GM12892 (cell line): ENCODE measurements around the gene CSNK1G2.

Experiments used
- POLR2A ChIP-seq: IDR thresholded peaks from 2 replicates; pipeline ENCODE4 v1.6.1; 2011; ENCODE audit warnings: low read depth, low read length, control low read depth
- POLR2AphosphoS5 ChIP-seq: IDR thresholded peaks from 2 replicates; pipeline ENCODE4 v1.6.1; 2011; ENCODE audit warnings: low read depth, low read length, control low read depth

DNA sequence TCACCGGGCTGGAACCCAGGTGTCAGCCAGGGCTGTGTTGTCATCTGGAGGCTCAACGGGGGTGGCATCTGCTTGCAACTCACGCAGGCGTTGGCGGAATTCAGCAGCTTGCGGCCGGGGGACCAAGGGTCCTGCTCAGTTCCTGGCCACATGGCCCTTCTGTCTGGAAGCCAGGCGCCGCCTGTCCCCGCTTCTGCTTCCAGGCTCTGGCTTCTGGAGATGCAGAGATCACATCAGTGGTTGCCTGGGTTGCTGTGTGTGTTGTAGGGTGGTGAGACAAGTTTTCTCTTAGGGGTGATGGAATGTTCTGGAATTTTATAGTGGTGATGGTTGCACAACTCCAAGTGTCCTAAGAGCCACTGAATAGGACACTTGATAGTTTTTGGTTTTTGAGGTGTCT lies 30.8 kb upstream of the CSNK1G2 start:
- TF ChIP-seq POLR2A (no peak), POLR2AphosphoS5 (no peak)
